ENCODE results near the gene RFX1.
A peak's percentile ranks its signal among the peaks of the same experiment; 100 is the strongest.
"Not testable (repeated sequence)": the region's sequence is repeated elsewhere in the genome, so short reads cannot be mapped to it uniquely, and the experiment has no call there.

RFX1 gene

DNA sequence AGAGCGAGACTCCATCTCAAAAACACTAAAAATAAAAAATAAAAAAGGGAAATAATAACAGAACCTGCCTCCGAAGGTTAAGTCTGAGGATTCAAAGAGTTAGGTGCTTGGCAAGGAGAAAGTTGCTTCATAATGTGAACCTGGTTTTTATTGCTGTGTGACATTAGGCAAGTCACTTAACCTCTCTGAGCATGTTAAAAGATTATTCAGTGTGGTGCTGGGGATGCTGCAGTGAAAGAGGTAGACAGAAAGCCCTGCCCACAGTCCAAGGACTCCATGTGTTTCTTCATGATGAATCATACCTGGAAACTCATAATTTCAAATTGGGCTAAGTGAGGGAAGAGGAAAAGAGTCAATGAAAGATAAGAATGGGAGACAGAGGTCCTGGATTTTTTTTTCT is 27.8 kb upstream of the RFX1 start:
- TF ChIP-seq, protein P1, sequence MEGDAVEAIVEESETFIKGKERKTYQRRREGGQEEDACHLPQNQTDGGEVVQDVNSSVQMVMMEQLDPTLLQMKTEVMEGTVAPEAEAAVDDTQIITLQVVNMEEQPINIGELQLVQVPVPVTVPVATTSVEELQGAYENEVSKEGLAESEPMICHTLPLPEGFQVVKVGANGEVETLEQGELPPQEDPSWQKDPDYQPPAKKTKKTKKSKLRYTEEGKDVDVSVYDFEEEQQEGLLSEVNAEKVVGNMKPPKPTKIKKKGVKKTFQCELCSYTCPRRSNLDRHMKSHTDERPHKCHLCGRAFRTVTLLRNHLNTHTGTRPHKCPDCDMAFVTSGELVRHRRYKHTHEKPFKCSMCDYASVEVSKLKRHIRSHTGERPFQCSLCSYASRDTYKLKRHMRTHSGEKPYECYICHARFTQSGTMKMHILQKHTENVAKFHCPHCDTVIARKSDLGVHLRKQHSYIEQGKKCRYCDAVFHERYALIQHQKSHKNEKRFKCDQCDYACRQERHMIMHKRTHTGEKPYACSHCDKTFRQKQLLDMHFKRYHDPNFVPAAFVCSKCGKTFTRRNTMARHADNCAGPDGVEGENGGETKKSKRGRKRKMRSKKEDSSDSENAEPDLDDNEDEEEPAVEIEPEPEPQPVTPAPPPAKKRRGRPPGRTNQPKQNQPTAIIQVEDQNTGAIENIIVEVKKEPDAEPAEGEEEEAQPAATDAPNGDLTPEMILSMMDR (IDR thresholded peaks at IDR 0.05): no peak
- DNase-seq (ENCODE audit: low spot score): no peak
- H3K4me3 ChIP-seq: no peak overlapping the region
- no peak overlapping the region for H3K27ac ChIP-seq

DNA sequence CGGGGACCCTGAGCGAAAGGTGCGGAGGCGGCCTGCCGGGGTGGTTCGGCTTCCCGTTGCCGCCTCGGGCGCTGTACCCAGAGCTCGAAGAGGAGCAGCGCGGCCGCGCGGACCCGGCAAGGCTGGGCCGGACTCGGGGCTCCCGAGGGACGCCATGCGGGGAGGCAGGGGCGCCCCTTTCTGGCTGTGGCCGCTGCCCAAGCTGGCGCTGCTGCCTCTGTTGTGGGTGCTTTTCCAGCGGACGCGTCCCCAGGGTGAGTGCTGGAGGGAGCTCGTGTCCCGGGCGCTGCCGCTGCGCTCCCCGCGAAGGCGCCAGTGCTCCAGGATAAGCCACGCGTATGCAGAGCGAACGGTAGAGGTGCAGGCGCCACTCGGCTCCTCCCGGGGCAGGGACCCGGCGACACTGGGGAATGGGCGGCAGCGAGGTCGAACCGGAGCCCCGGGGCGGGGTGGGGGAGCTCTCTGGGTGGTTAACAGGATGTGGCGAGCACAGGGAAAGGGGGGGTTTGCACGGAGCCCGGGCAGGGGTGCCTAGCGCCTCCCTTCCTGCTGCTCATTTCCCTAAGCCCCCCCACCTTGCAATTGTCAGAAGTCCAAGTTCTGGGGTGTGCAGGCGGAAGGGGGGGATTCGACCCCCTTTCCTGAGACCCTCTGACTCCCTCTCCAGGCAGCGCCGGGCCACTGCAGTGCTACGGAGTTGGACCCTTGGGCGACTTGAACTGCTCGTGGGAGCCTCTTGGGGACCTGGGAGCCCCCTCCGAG is 25.8 kb upstream of the RFX1 start, which contains the start of gene IL27RA:
Gene IL27RA (plus strand): TSS at position 44 of the 762 bp plus-strand sequence. CDS start 111 bp downstream, at position 155.
- TF ChIP-seq, protein P1 (IDR thresholded peaks at IDR 0.05): peak; percentile 18
- no peak for DNase-seq (ENCODE audit: low spot score)
- H3K27ac ChIP-seq: peak within 1 kb of the TSS in 1 of 2 donors; percentile 57
- peak within 1 kb of the TSS; percentile 72 for H3K4me3 ChIP-seq

DNA sequence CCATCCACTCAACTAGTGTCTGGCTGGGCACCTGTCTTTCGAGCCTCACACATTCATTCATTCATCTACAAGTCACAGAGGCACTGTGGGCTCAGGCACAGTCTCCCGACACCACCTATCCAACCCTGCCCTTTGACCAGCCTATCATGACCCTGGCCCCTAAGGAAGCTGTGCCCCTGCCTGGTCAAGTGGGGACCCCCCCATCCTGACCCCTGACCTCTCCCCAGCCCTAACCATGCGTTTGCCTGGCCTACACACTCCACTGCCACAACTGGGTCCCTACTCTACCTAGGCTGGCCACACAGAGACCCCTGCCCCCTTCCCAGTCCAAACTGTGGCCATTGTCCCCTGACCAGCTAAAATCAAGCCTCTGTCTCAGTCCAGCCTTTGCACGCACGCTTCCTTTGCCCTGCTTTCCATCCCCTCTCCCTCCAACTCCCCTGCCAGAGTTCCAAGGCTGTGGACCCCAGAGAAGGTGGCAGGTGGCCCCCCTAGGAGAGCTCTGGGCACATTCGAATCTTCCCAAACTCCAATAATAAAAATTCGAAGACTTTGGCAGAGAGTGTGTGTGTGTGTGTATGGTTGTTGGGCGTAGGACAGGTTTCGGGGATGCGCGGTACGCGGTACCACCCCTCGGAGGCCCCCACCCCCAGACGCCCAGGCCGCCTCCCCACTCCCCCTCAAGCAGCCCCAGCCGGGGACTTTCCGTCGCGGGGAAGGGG is 25.0 kb upstream of the RFX1 start:
- TF ChIP-seq, protein P1 (IDR thresholded peaks at IDR 0.05): no peak
- peak overlapping the region in 1 of 2 donors; percentile 57 for H3K27ac ChIP-seq
- H3K4me3 ChIP-seq: peak overlapping the region; percentile 72
- no peak for DNase-seq (ENCODE audit: low spot score)

DNA sequence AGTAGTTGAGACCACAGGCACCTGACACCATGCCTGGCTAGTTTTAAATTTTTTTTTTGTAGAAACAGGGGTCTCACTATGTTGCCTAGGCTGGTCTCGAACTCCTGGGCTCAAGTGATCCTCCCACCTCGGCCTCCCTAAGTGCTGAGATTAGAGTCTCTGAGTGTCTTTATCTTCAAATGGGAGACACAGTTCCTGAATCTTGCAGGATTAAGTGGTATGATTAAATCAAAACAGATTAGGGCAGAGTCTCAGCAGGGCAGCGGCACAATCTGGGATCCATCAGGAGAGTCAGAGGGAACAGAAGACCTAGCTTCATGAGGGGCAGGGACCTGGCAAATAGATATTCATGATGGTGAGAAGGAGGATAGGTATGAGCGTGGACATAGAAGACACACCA is 22.8 kb upstream of the RFX1 start:
- Histone ChIP-seq H3K4me3 (no peak overlapping the region), H3K27ac (no peak overlapping the region)
- DNase-seq (ENCODE audit: low spot score): no peak
- TF ChIP-seq, protein P1 (IDR thresholded peaks at IDR 0.05): no peak

DNA sequence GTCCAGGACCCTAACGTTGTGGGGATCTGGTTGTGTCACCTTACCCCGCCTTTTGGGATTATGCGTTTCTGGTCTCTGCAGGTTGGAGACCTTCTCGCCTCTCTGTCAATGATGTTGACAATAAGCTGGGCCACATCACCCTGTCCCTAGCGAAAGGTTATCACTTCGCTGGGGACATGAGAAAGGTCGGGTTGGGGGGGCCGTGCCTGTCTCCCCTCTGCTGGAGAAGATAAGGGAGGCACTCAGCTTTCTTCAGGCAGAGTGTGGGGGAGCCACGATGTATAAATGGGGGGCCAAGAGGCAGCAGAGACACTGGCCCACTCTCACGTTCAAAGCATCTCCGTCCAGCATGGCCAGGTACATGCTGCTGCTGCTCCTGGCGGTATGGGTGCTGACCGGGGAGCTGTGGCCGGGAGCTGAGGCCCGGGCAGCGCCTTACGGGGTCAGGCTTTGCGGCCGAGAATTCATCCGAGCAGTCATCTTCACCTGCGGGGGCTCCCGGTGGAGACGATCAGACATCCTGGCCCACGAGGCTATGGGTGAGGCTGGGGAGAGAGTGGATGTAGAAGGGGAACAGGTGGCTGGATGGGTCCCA is 21.8 kb upstream of the RFX1 start, which contains the start of gene RLN3:
Gene RLN3 (plus strand): TSS at position 293 of the 595 bp plus-strand sequence. CDS start 57 bp downstream, at position 350.
- H3K27ac ChIP-seq: no peak within 1 kb of the TSS
- TF ChIP-seq, protein P1 (IDR thresholded peaks at IDR 0.05): no peak
- H3K4me3 ChIP-seq: no peak within 1 kb of the TSS
- no peak for DNase-seq (ENCODE audit: low spot score)

DNA sequence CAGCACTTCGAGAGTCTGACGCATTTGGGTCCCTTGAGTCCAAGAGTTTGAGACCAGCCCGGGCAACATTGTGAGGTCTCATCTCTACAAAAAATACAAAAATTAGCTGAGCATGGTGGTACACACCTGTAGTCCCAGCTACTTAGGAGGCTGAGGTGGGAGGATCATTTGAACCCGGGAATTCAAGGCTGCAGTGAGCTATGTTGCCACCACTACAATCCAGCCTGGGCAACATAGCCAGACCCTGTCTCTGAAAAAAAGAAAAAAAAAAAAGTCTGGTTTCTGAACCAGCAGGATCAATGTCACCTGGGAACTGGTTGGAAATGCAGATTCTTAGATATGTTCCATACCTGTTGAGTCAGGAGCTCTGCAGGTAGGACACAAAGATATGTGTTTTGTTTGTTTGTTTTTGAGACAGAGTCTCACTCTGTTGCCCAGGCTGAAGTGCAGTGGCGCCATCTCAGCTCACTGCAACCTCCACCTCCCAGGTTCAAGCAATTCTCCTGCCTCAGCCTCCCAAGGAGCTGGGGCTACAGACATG is 20.6 kb upstream of the RFX1 start:
- not testable (repeated sequence) for H3K27ac ChIP-seq

More for the DNA sequence above, 20.6 kb upstream of the RFX1 start:
- DNase-seq (ENCODE audit: low spot score); H3K4me3 ChIP-seq: not testable (repeated sequence)

All from coronary artery (tissue), 2 donors.